ENCODE data around the gene KLHL41.
"Not testable (repeated sequence)": the region's sequence is repeated elsewhere in the genome, so short reads cannot be mapped to it uniquely, and the experiment has no call there.

The KLHL41 gene

DNA sequence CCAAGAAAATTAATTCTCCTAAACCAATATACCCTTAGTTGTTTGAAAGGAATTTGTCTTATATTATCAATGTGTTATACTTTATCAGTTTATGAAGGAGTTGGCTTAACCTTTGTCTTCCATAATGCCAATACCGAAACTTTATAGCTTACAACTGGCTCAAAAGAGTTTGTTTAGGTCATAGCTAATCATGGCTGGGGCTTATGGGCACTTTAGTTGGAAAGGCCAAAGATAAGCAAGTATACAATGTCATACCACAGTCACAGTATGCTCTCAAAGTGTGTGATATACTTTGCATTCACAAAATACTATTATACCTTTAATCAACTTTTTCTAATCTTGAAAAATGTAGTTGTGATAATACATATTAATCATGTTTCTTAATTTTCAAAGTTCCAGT lies 2.3 kb downstream of the KLHL41 start:
- H3K4me3 ChIP-seq (ENCODE audit: low read length), result no peak overlapping the region
- peaks cover 27% of the 10 kb centered on the region for H3K4me1 ChIP-seq (ENCODE audit: control insufficient read depth, insufficient read depth, low read length)

GRCh38 chr2:169512525-169512924 lies 3.0 kb downstream of the KLHL41 start:
- Histone ChIP-seq H3K4me3 (ENCODE audit: low read length) (no peak overlapping the region), H3K9ac (ENCODE audit: low read length) (no peak overlapping the region), H3K9me3 (ENCODE audit: control insufficient read depth, low read length) (no peaks in the 10 kb centered on the region)

More for the DNA sequence above, 2.3 kb downstream of the KLHL41 start:
- Histone ChIP-seq H3K36me3 (ENCODE audit: control insufficient read depth, insufficient read depth, low read length) (no peaks in the 10 kb centered on the region), H3K9me3 (ENCODE audit: control insufficient read depth, low read length) (no peaks in the 10 kb centered on the region), H3K27me3 (ENCODE audit: control insufficient read depth, insufficient read depth, low read length) (no peaks in the 10 kb centered on the region), H3K9ac (ENCODE audit: low read length) (no peak overlapping the region)

GRCh38 chr2:169513094-169513493 lies 3.6 kb downstream of the KLHL41 start:
- no peak overlapping the region for H3K4me3 ChIP-seq (ENCODE audit: low read length)
- H3K4me1 ChIP-seq (ENCODE audit: control insufficient read depth, insufficient read depth, low read length), result peaks cover 18% of the 10 kb centered on the region
- H3K36me3 ChIP-seq (ENCODE audit: control insufficient read depth, insufficient read depth, low read length), result no peaks in the 10 kb centered on the region
- H3K9me3 ChIP-seq (ENCODE audit: control insufficient read depth, low read length), result no peaks in the 10 kb centered on the region
- no peak overlapping the region for H3K9ac ChIP-seq (ENCODE audit: low read length)
- no peaks in the 10 kb centered on the region for H3K27me3 ChIP-seq (ENCODE audit: control insufficient read depth, insufficient read depth, low read length)

More at GRCh38 chr2:169512525-169512924, 3.0 kb downstream of the KLHL41 start:
- no peaks in the 10 kb centered on the region for H3K36me3 ChIP-seq (ENCODE audit: control insufficient read depth, insufficient read depth, low read length)
- H3K27me3 ChIP-seq (ENCODE audit: control insufficient read depth, insufficient read depth, low read length), result no peaks in the 10 kb centered on the region
- H3K4me1 ChIP-seq (ENCODE audit: control insufficient read depth, insufficient read depth, low read length), result peaks cover 21% of the 10 kb centered on the region

- no peak overlapping the region for H3K4me3 ChIP-seq (ENCODE audit: low read length)
Observed at GRCh38 chr2:169513926-169514325, 4.4 kb downstream of the KLHL41 start.

GRCh38 chr2:169514758-169515157 lies 5.3 kb downstream of the KLHL41 start:
- H3K9me3 ChIP-seq (ENCODE audit: control insufficient read depth, low read length); H3K9ac ChIP-seq (ENCODE audit: low read length); H3K36me3 ChIP-seq (ENCODE audit: control insufficient read depth, insufficient read depth, low read length); H3K27me3 ChIP-seq (ENCODE audit: control insufficient read depth, insufficient read depth, low read length); H3K4me3 ChIP-seq (ENCODE audit: low read length): not testable (repeated sequence)
- H3K4me1 ChIP-seq (ENCODE audit: control insufficient read depth, insufficient read depth, low read length), result peaks cover 14% of the 10 kb centered on the region

More at GRCh38 chr2:169513926-169514325, 4.4 kb downstream of the KLHL41 start:
- Histone ChIP-seq H3K36me3 (ENCODE audit: control insufficient read depth, insufficient read depth, low read length) (no peaks in the 10 kb centered on the region), H3K9me3 (ENCODE audit: control insufficient read depth, low read length) (no peaks in the 10 kb centered on the region), H3K27me3 (ENCODE audit: control insufficient read depth, insufficient read depth, low read length) (no peaks in the 10 kb centered on the region), H3K9ac (ENCODE audit: low read length) (no peak overlapping the region), H3K4me1 (ENCODE audit: control insufficient read depth, insufficient read depth, low read length) (peaks cover 17% of the 10 kb centered on the region)

GRCh38 chr2:169516488-169516995 lies 7.0 kb downstream of the KLHL41 start:
- H3K9me3 ChIP-seq (ENCODE audit: control insufficient read depth, low read length); H3K9ac ChIP-seq (ENCODE audit: low read length); H3K4me3 ChIP-seq (ENCODE audit: low read length); H3K36me3 ChIP-seq (ENCODE audit: control insufficient read depth, insufficient read depth, low read length); H3K27me3 ChIP-seq (ENCODE audit: control insufficient read depth, insufficient read depth, low read length); H3K4me1 ChIP-seq (ENCODE audit: control insufficient read depth, insufficient read depth, low read length): not testable (repeated sequence)

DNA sequence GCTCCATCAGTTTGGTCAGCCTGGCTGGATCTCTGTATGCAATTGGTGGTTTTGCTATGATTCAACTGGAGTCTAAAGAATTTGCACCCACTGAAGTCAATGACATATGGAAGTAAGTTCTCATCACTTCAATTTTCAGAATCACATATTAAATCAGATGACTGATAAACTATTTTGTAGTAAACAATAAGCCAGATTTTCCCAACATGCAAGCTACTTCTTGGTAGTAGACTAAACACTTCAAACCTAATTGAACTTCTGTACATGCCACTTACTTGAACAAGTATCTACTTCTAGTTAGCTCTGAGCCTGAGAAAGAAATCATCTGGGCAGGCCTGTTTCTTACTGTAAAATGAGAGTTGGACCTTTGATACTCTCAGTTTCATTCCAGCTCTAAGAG lies 11.4 kb downstream of the KLHL41 start:
- H3K36me3 ChIP-seq (ENCODE audit: control insufficient read depth, insufficient read depth, low read length), result no peaks in the 10 kb centered on the region
- peaks cover 3% of the 10 kb centered on the region for H3K4me1 ChIP-seq (ENCODE audit: control insufficient read depth, insufficient read depth, low read length)
- H3K4me3 ChIP-seq (ENCODE audit: low read length), result no peak overlapping the region
- no peaks in the 10 kb centered on the region for H3K27me3 ChIP-seq (ENCODE audit: control insufficient read depth, insufficient read depth, low read length)
- H3K9me3 ChIP-seq (ENCODE audit: control insufficient read depth, low read length), result no peaks in the 10 kb centered on the region
- no peak overlapping the region for H3K9ac ChIP-seq (ENCODE audit: low read length)

DNA sequence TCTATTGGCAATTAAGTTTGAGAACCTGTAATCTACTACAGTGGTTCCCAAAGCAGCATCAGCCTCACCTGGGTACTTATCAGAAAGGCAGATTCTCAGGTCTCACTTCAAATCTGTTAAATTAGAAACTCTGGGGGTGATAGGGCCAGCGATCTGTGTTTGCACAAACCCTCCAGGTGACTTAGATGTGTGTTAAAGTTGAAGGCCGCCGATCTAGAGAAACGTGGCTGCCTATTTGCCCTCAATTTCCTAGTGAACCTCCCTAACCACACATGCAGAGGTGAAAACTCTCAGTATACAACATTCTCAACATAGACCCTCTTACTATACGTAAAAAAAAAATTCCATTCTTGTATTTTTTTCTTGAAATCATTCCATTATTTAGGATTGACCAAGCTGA lies 14.2 kb downstream of the KLHL41 start:
- Histone ChIP-seq H3K4me1 (ENCODE audit: control insufficient read depth, insufficient read depth, low read length) (no peaks in the 10 kb centered on the region), H3K27me3 (ENCODE audit: control insufficient read depth, insufficient read depth, low read length) (no peaks in the 10 kb centered on the region), H3K4me3 (ENCODE audit: low read length) (no peak overlapping the region), H3K36me3 (ENCODE audit: control insufficient read depth, insufficient read depth, low read length) (no peaks in the 10 kb centered on the region), H3K9me3 (ENCODE audit: control insufficient read depth, low read length) (no peaks in the 10 kb centered on the region), H3K9ac (ENCODE audit: low read length) (no peak overlapping the region)

GRCh38 chr2:169525434-169525833 lies 15.9 kb downstream of the KLHL41 start:
- H3K4me1 ChIP-seq (ENCODE audit: control insufficient read depth, insufficient read depth, low read length), result no peaks in the 10 kb centered on the region
- no peaks in the 10 kb centered on the region for H3K9me3 ChIP-seq (ENCODE audit: control insufficient read depth, low read length)
- H3K36me3 ChIP-seq (ENCODE audit: control insufficient read depth, insufficient read depth, low read length), result no peaks in the 10 kb centered on the region
- no peak overlapping the region for H3K4me3 ChIP-seq (ENCODE audit: low read length)
- H3K9ac ChIP-seq (ENCODE audit: low read length), result no peak overlapping the region
- no peaks in the 10 kb centered on the region for H3K27me3 ChIP-seq (ENCODE audit: control insufficient read depth, insufficient read depth, low read length)

DNA sequence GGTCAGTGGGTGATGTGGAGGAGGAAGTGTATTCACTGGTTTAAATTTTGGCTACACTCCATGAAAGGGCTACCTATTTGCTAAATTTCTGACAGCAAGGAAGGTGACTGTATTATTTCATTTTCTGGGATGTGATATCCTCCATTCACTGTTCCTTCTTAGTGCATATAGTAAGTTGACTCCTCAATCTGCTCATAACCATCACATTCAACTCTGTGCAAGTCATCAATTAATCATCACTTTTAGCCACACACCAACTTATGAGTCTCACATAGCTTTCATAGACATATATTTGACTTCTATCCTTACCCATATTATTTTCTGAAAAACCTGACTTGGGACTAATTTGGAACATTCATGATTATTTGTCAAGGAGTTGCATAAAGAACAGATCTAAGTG lies 16.9 kb downstream of the KLHL41 start:
- no peak overlapping the region for H3K4me3 ChIP-seq (ENCODE audit: low read length)
- no peak overlapping the region for H3K9ac ChIP-seq (ENCODE audit: low read length)
- no peaks in the 10 kb centered on the region for H3K9me3 ChIP-seq (ENCODE audit: control insufficient read depth, low read length)
- H3K36me3 ChIP-seq (ENCODE audit: control insufficient read depth, insufficient read depth, low read length), result no peaks in the 10 kb centered on the region
- no peaks in the 10 kb centered on the region for H3K4me1 ChIP-seq (ENCODE audit: control insufficient read depth, insufficient read depth, low read length)
- H3K27me3 ChIP-seq (ENCODE audit: control insufficient read depth, insufficient read depth, low read length), result no peaks in the 10 kb centered on the region

DNA sequence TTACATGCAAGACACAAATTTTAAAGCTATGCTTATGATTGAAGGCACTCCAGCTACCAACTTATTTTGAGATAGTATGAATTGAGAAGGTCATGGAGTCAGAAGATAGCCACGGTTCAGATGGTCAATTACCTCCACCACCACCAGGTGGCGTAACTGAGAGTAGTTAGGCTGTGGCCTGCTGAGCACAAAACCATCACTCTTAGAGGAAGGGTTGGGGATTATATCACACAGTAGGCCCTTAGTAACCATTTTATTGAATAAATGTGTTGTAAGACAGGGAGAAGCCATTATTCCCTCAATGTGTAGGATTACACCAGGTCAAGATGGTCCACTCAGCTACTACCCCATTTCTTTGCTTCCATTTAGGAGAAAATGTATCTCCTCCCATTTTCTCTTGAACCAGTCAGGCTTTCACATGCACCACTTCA lies 18.8 kb downstream of the KLHL41 start:
- H3K36me3 ChIP-seq (ENCODE audit: control insufficient read depth, insufficient read depth, low read length), result no peaks in the 10 kb centered on the region
- no peaks in the 10 kb centered on the region for H3K4me1 ChIP-seq (ENCODE audit: control insufficient read depth, insufficient read depth, low read length)
- H3K9me3 ChIP-seq (ENCODE audit: control insufficient read depth, low read length), result no peaks in the 10 kb centered on the region
- H3K4me3 ChIP-seq (ENCODE audit: low read length), result no peak overlapping the region
- H3K27me3 ChIP-seq (ENCODE audit: control insufficient read depth, insufficient read depth, low read length), result no peaks in the 10 kb centered on the region
- H3K9ac ChIP-seq (ENCODE audit: low read length), result no peak overlapping the region

DNA sequence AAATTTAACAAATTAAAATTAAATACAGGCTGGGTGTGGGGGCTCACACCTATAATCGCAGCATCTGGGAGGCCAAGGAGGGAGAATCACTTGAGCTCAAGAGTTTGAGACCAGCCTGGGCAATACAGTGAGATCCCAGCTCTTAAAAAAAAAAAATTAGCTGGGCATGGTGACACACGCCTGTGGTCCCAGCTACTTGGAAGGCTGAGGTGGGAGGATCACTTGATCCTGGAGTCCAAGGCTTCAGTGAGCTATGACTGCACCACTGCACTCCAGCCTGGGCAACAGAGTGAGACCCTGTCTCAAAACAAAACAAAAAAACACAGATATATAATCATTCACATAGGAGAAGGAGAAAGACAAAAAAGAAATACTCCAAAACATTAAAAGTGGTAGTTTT lies 30.0 kb downstream of the KLHL41 start:
- H3K36me3 ChIP-seq (ENCODE audit: control insufficient read depth, insufficient read depth, low read length); H3K27me3 ChIP-seq (ENCODE audit: control insufficient read depth, insufficient read depth, low read length): not testable (repeated sequence)

GRCh38 chr2:169540146-169540545 lies 30.6 kb downstream of the KLHL41 start:
- Histone ChIP-seq H3K4me3 (ENCODE audit: low read length) (no peak overlapping the region), H3K9ac (ENCODE audit: low read length) (no peak overlapping the region), H3K4me1 (ENCODE audit: control insufficient read depth, insufficient read depth, low read length) (no peaks in the 10 kb centered on the region), H3K9me3 (ENCODE audit: control insufficient read depth, low read length) (no peaks in the 10 kb centered on the region), H3K27me3 (ENCODE audit: control insufficient read depth, insufficient read depth, low read length) (no peaks in the 10 kb centered on the region), H3K36me3 (ENCODE audit: control insufficient read depth, insufficient read depth, low read length) (no peaks in the 10 kb centered on the region)

More for the DNA sequence above, 30.0 kb downstream of the KLHL41 start:
- H3K4me3 ChIP-seq (ENCODE audit: low read length); H3K9me3 ChIP-seq (ENCODE audit: control insufficient read depth, low read length); H3K4me1 ChIP-seq (ENCODE audit: control insufficient read depth, insufficient read depth, low read length); H3K9ac ChIP-seq (ENCODE audit: low read length): not testable (repeated sequence)

Data from mucosa of stomach (tissue), 1 donor.